Measurements from ENCODE around the gene LCP2. TPM values are rescaled to one million over a fixed set of nuclear protein-coding genes. Genes with fewer than 3 reads are reported as not detected.
"Not testable (repeated sequence)": the region's sequence is repeated elsewhere in the genome, so short reads cannot be mapped to it uniquely, and the experiment has no call there.

LCP2 gene
- total RNA-seq, 1 experiment from 2014 or later = 0.72 TPM

DNA sequence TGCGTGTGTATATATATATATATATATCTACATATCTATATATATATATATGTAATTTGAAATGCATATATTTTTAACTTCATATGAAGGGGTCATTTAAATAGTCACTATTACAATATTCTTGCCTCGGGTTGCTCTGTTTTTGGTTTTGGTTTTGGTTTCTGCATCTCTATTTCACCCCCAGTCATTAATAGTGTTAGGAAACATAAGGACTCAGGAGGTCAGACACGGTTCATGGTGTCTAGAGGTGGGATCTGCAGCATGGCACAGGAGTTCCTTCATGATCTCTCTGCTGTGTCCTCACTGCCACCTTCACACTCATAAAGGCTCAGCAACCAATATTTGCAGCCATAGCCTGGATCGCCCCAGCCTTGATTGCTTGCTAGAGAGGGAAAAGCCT, 48.2 kb downstream of the LCP2 start:
- POLR2A ChIA-PET = no interaction called here
- Mint-ChIP-seq H3K27me3 (ENCODE audit: low read depth) (peaks cover 2% of the 10 kb centered on the region), H3K36me3 (peaks cover 9% of the 10 kb centered on the region), H3K4me1 (peaks cover 84% of the 10 kb centered on the region), H3K27ac (no peak overlapping the region), H3K9me3 (peaks cover 10% of the 10 kb centered on the region), H3K4me3 (no peak overlapping the region)
- DNase-seq (ENCODE audit: low spot score) (no peak), ATAC-seq (no peak)
- TF ChIP-seq ESRRA (CRISPR knock-in tag; IDR thresholded peaks at IDR 0.05; ENCODE audit: borderline replicate concordance) (no peak), NFATC4 (CRISPR knock-in tag; IDR thresholded peaks at IDR 0.05) (no peak), JUN (CRISPR knock-in tag; IDR thresholded peaks at IDR 0.05) (no peak), TEAD1 (CRISPR knock-in tag; IDR thresholded peaks at IDR 0.05) (no peak), KAT7 (CRISPR knock-in tag; IDR thresholded peaks at IDR 0.05; ENCODE audit: borderline replicate concordance) (no peak), TCF7 (CRISPR knock-in tag; IDR thresholded peaks at IDR 0.05; ENCODE audit: low read depth) (no peak), MYBL2 (CRISPR knock-in tag; IDR thresholded peaks at IDR 0.05) (no peak), ZNF317 (CRISPR knock-in tag; IDR thresholded peaks at IDR 0.05; ENCODE audit: borderline replicate concordance, low read depth) (no peak), TEAD4 (CRISPR knock-in tag; IDR thresholded peaks at IDR 0.05) (no peak), CREB1 (CRISPR knock-in tag; IDR thresholded peaks at IDR 0.05) (no peak), ZNF219 (CRISPR knock-in tag; IDR thresholded peaks at IDR 0.05; ENCODE audit: borderline replicate concordance) (no peak), GRHL2 (CRISPR knock-in tag; IDR thresholded peaks at IDR 0.05; ENCODE audit: insufficient replicate concordance, severe bottlenecking) (no peak), ZNF416 (CRISPR knock-in tag; IDR thresholded peaks at IDR 0.05) (no peak), CBFB (CRISPR knock-in tag; IDR thresholded peaks at IDR 0.05; ENCODE audit: low read depth) (no peak)
- TF ChIP-seq, protein P1, sequence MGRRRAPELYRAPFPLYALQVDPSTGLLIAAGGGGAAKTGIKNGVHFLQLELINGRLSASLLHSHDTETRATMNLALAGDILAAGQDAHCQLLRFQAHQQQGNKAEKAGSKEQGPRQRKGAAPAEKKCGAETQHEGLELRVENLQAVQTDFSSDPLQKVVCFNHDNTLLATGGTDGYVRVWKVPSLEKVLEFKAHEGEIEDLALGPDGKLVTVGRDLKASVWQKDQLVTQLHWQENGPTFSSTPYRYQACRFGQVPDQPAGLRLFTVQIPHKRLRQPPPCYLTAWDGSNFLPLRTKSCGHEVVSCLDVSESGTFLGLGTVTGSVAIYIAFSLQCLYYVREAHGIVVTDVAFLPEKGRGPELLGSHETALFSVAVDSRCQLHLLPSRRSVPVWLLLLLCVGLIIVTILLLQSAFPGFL (CRISPR knock-in tag; IDR thresholded peaks at IDR 0.05; ENCODE audit: borderline replicate concordance) = no peak
- TF ChIP-seq, protein P2, sequence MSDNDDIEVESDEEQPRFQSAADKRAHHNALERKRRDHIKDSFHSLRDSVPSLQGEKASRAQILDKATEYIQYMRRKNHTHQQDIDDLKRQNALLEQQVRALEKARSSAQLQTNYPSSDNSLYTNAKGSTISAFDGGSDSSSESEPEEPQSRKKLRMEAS (CRISPR knock-in tag; IDR thresholded peaks at IDR 0.05) = no peak
- TF ChIP-seq, protein P3, sequence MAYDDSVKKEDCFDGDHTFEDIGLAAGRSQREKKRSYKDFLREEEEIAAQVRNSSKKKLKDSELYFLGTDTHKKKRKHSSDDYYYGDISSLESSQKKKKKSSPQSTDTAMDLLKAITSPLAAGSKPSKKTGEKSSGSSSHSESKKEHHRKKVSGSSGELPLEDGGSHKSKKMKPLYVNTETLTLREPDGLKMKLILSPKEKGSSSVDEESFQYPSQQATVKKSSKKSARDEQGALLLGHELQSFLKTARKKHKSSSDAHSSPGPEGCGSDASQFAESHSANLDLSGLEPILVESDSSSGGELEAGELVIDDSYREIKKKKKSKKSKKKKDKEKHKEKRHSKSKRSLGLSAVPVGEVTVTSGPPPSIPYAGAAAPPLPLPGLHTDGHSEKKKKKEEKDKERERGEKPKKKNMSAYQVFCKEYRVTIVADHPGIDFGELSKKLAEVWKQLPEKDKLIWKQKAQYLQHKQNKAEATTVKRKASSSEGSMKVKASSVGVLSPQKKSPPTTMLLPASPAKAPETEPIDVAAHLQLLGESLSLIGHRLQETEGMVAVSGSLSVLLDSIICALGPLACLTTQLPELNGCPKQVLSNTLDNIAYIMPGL (CRISPR knock-in tag; IDR thresholded peaks at IDR 0.05) = no peak
- TF ChIP-seq, protein P4, sequence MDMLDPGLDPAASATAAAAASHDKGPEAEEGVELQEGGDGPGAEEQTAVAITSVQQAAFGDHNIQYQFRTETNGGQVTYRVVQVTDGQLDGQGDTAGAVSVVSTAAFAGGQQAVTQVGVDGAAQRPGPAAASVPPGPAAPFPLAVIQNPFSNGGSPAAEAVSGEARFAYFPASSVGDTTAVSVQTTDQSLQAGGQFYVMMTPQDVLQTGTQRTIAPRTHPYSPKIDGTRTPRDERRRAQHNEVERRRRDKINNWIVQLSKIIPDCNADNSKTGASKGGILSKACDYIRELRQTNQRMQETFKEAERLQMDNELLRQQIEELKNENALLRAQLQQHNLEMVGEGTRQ (CRISPR knock-in tag; IDR thresholded peaks at IDR 0.05) = no peak
- TF ChIP-seq, protein P5, sequence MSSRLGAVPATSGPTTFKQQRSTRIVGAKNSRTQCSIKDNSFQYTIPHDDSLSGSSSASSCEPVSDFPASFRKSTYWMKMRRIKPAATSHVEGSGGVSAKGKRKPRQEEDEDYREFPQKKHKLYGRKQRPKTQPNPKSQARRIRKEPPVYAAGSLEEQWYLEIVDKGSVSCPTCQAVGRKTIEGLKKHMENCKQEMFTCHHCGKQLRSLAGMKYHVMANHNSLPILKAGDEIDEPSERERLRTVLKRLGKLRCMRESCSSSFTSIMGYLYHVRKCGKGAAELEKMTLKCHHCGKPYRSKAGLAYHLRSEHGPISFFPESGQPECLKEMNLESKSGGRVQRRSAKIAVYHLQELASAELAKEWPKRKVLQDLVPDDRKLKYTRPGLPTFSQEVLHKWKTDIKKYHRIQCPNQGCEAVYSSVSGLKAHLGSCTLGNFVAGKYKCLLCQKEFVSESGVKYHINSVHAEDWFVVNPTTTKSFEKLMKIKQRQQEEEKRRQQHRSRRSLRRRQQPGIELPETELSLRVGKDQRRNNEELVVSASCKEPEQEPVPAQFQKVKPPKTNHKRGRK (CRISPR knock-in tag; IDR thresholded peaks at IDR 0.05; ENCODE audit: borderline replicate concordance) = no peak
- TF ChIP-seq, protein P6, sequence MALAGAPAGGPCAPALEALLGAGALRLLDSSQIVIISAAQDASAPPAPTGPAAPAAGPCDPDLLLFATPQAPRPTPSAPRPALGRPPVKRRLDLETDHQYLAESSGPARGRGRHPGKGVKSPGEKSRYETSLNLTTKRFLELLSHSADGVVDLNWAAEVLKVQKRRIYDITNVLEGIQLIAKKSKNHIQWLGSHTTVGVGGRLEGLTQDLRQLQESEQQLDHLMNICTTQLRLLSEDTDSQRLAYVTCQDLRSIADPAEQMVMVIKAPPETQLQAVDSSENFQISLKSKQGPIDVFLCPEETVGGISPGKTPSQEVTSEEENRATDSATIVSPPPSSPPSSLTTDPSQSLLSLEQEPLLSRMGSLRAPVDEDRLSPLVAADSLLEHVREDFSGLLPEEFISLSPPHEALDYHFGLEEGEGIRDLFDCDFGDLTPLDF (CRISPR knock-in tag; IDR thresholded peaks at IDR 0.05) = no peak
- CTCF ChIA-PET = interaction anchor here (0.6 kb wide), 1 partner anchor 140 kb away, joined by 4 read pairs; the partner anchor contains the start of gene KCNMB1

DNA sequence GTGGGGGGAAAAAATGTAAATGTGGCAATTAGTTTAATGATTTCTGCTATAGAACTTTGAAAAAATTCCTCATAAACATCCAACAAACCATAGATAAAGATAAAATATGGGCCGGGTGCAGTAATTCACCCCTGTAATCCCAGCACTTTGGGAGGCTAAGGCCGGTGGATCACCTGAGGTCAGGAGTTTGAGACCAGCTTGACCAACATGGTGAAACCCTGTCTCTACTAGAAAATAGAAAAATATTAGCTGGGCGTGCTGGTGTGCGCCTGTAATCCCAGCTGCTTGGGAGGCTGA, 48.7 kb downstream of the LCP2 start:
- peaks cover 10% of the 10 kb centered on the region for H3K36me3 Mint-ChIP-seq
- H3K9me3 Mint-ChIP-seq = peaks cover 10% of the 10 kb centered on the region

More for the DNA sequence above, 48.7 kb downstream of the LCP2 start:
- H3K27me3 Mint-ChIP-seq (ENCODE audit: low read depth); DNase-seq (ENCODE audit: low spot score); H3K4me3 Mint-ChIP-seq; CTCF ChIA-PET; H3K27ac Mint-ChIP-seq; POLR2A ChIA-PET; ATAC-seq: not testable (repeated sequence)
- H3K4me1 Mint-ChIP-seq = peaks cover 81% of the 10 kb centered on the region

Measured in WTC11 (cell line).